OCI-LY3 (cell line): ENCODE results near the gene TTLL9.

Source experiments
- EZH2phosphoT487 ChIP-seq: fragments of 200-600 bp; shearing (Covaris generic); IDR thresholded peaks from 2 replicates; pipeline ENCODE4 v1.6.1; 2018; ENCODE audit warnings: antibody characterized with exemption, mixed run types, low read depth
- TF ChIP-seq, protein P1 (sequence below): fragments of 200-600, 300-600 bp; sonication (generic); IDR thresholded peaks from 2 replicates; pipeline ENCODE4 v1.5.1; 2014; ENCODE audit warnings: antibody characterized with exemption, low read length, low read depth

DNA sequence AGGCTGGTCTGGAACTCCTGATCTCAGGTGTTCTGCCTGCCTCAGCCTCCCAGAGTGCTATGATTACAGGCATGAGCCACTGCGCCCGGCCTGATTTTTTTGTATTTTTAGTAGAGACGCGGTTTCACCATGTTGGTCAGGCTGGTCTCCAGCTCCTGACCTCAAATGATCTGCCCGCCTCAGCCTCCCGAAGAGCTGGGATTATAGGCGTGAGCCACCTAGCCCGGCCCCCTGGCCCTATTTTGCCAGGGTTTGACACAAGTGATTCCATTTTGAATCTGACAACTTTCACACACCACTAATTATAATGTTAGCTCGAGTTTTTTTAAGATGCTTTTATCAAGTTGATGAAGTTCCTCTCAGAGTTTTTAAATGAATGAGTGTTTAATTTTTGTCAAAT is 25.6 kb downstream of the TTLL9 start:
- TF ChIP-seq, protein P1, sequence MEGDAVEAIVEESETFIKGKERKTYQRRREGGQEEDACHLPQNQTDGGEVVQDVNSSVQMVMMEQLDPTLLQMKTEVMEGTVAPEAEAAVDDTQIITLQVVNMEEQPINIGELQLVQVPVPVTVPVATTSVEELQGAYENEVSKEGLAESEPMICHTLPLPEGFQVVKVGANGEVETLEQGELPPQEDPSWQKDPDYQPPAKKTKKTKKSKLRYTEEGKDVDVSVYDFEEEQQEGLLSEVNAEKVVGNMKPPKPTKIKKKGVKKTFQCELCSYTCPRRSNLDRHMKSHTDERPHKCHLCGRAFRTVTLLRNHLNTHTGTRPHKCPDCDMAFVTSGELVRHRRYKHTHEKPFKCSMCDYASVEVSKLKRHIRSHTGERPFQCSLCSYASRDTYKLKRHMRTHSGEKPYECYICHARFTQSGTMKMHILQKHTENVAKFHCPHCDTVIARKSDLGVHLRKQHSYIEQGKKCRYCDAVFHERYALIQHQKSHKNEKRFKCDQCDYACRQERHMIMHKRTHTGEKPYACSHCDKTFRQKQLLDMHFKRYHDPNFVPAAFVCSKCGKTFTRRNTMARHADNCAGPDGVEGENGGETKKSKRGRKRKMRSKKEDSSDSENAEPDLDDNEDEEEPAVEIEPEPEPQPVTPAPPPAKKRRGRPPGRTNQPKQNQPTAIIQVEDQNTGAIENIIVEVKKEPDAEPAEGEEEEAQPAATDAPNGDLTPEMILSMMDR, result no peak
- TF ChIP-seq EZH2phosphoT487, result no peak
